Mucosa of rectum (tissue), 2 donors: Measurements from ENCODE around the gene LAGE3.

Experiments
- H3K27ac ChIP-seq, 2 donors: one replicate each; pipeline ENCODE4 v1.7.0; 2013; ENCODE audit warnings: inconsistent platforms in 2 of 2, low read depth in 2 of 2, low read length in 2 of 2
- H3K27me3 ChIP-seq, 2 donors: one replicate each; pipeline ENCODE4 v1.7.0; 2013; ENCODE audit warnings: low read length in 2 of 2; ENCODE audit not compliant: control insufficient read depth in 2 of 2, insufficient read depth in 2 of 2
- H3K36me3 ChIP-seq, 2 donors: one replicate each; pipeline ENCODE4 v1.7.0; 2013; ENCODE audit warnings: low read length in 2 of 2; ENCODE audit not compliant: control insufficient read depth in 2 of 2, insufficient read depth in 2 of 2
- H3K4me1 ChIP-seq, 2 donors: one replicate each; pipeline ENCODE4 v1.7.0; 2013; ENCODE audit warnings: low read length in 2 of 2, mild to moderate bottlenecking in 1 of 2; ENCODE audit not compliant: control insufficient read depth in 2 of 2, insufficient read depth in 2 of 2
- H3K4me3 ChIP-seq, 2 donors: one replicate each; pipeline ENCODE4 v1.7.0; 2013; ENCODE audit warnings: low read length in 2 of 2
- H3K9ac ChIP-seq, 2 donors: one replicate each; pipeline ENCODE4 v1.7.0; 2013; ENCODE audit warnings: low read length in 2 of 2, low read depth in 1 of 2, mild to moderate bottlenecking in 1 of 2
- H3K9me3 ChIP-seq, 2 donors: one replicate each; pipeline ENCODE4 v1.7.0; 2013; ENCODE audit warnings: low read length in 2 of 2; ENCODE audit not compliant: control insufficient read depth in 2 of 2
- donor health status: healthy.
- donor health status: Normal muscosa, but diverticular disease.

The LAGE3 gene

DNA sequence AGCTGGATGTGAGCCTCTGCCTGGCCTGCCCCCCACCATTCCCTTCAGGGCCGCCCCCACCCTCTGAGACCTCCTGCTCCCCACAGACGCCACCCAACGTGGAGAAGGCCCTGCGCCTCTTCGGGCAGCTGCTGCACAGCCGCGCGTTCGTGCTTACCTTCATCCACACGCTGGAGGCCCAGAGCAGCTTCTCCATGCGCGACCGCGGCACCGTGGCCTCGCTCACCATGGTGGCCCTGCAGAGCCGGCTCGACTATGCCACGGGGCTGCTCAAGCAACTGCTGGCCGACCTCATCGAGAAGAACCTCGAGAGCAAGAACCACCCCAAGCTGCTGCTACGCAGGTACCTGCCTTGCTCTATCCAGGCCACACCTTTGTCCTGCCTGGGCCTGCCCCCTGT, 10.9 kb downstream of the LAGE3 start:
- peaks cover 0 to 2% of the 10 kb centered on the region in 2 donors for H3K4me1 ChIP-seq
- H3K9me3 ChIP-seq, result no peaks in the 10 kb centered on the region
- H3K27ac ChIP-seq, result no peak overlapping the region
- H3K4me3 ChIP-seq, result no peak overlapping the region
- peaks cover 0 to 23% of the 10 kb centered on the region in 2 donors for H3K36me3 ChIP-seq
- H3K9ac ChIP-seq, result no peak overlapping the region
- no peaks in the 10 kb centered on the region for H3K27me3 ChIP-seq

- H3K4me3 ChIP-seq, result no peak overlapping the region
- no peaks in the 10 kb centered on the region for H3K27me3 ChIP-seq
- H3K9ac ChIP-seq, result no peak overlapping the region
- H3K9me3 ChIP-seq, result no peaks in the 10 kb centered on the region
- peaks cover 0 to 23% of the 10 kb centered on the region in 2 donors for H3K36me3 ChIP-seq
- peaks cover 0 to 2% of the 10 kb centered on the region in 2 donors for H3K4me1 ChIP-seq
- H3K27ac ChIP-seq, result no peak overlapping the region
These were observed 11.5 kb downstream of the LAGE3 start for GRCh38 chrX:154467556-154467955.

DNA sequence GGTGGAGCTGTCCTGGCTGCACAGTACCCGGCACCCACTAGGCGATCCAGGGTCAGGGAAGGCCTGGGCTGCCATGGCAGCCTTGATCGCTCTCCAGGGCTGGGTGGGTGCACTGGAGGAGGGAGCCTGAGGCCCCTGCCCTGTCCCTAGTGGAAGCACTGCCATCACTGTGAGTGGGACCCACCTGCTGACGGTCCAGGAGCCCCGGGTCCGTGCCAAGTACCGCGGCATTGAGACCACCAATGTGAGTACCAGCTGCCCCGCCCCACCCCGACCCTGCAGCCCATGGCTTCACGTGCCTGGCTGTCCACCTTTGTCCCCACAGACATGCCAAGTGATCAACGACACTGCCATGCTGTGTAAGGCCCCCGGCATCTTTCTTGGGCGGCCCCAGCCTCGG, 12.2 kb downstream of the LAGE3 start:
- H3K4me3 ChIP-seq, result no peak overlapping the region
- peaks cover 0 to 23% of the 10 kb centered on the region in 2 donors for H3K36me3 ChIP-seq
- H3K9ac ChIP-seq, result no peak overlapping the region
- H3K4me1 ChIP-seq, result peaks cover 0 to under 1% of the 10 kb centered on the region in 2 donors
- H3K9me3 ChIP-seq, result no peaks in the 10 kb centered on the region
- no peaks in the 10 kb centered on the region for H3K27me3 ChIP-seq
- no peak overlapping the region for H3K27ac ChIP-seq

DNA sequence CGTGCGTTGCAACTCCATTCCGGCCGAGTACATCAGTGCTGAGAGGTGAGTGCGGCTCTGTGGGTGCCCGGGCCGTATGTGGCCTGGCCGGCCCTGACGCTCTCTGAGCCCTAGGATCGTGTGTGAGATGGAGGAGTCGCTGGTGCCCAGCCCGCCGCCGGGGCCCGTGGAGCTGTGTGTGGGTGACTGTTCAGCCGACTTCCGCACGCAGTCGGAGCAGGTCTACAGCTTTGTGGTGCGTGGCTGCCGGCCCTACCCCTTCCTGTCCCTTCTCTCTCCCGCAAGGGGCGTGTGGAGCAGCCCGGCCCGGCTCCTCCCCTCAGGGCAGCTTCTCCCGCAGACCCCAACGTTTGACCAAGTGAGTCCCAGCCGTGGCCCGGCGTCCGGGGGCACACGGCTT, 13.0 kb downstream of the LAGE3 start:
- Histone ChIP-seq H3K4me3 (no peak overlapping the region), H3K36me3 (peaks cover 0 to 19% of the 10 kb centered on the region in 2 donors), H3K27ac (no peak overlapping the region)

DNA sequence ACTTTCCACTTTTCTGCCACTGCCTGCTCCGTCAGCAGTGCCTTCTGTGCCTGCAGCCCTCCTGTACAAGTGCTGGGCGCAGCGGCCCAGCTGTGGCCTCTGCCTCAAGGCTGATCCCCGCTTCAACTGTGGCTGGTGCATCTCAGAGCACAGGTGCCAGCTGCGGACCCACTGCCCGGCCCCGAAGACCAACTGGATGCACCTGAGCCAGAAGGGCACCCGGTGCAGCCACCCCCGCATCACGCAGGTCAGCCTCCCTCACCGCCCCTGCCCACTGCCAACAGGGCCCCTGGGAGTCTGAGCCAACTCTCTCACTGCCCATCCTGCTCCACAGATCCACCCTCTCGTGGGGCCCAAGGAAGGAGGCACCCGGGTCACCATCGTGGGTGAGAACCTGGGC, 13.5 kb downstream of the LAGE3 start:
- H3K9ac ChIP-seq, result no peak overlapping the region
- H3K36me3 ChIP-seq, result peaks cover 0 to 20% of the 10 kb centered on the region in 2 donors
- H3K27me3 ChIP-seq, result no peaks in the 10 kb centered on the region
- no peak overlapping the region for H3K27ac ChIP-seq
- H3K4me1 ChIP-seq, result no peaks in the 10 kb centered on the region
- no peak overlapping the region for H3K4me3 ChIP-seq
- no peaks in the 10 kb centered on the region for H3K9me3 ChIP-seq

More for the DNA sequence above, 13.0 kb downstream of the LAGE3 start:
- Histone ChIP-seq H3K9ac (no peak overlapping the region), H3K27me3 (no peaks in the 10 kb centered on the region), H3K4me1 (no peaks in the 10 kb centered on the region), H3K9me3 (no peaks in the 10 kb centered on the region)

GRCh38 chrX:154464806-154465365, 14.2 kb downstream of the LAGE3 start:
- Histone ChIP-seq H3K27ac (no peak overlapping the region), H3K36me3 (peaks cover 0 to 15% of the 10 kb centered on the region in 2 donors), H3K4me1 (no peaks in the 10 kb centered on the region), H3K27me3 (no peaks in the 10 kb centered on the region), H3K4me3 (no peak overlapping the region), H3K9me3 (no peaks in the 10 kb centered on the region), H3K9ac (no peak overlapping the region)

DNA sequence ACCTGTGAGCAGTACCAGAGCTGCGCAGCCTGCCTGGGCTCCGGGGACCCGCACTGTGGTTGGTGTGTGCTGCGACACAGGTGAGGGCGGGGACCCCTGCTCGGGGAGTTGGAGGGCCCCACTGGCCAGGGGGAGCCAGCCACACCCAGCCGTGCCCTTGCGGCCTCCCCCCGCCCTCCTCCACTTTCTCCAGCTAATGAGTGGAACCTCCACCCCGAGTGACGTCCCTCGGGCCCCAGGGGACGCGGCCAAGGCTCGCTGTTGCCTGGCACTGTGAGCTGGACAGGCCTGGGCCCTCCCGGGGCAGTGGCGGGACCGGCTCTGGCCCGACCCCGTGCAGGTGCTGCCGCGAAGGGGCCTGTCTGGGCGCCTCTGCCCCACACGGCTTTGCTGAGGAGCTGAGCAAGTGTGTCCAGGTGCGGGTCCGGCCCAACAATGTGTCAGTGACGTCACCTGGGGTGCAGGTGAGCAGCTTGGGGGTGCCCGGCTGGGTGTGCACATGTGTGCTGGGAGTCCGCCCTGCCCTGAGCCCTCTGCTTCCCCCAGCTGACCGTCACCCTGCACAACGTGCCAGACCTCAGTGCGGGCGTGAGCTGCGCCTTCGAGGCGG, 15.4 kb downstream of the LAGE3 start:
- no peak overlapping the region for H3K27ac ChIP-seq
- no peaks in the 10 kb centered on the region for H3K27me3 ChIP-seq
- no peak overlapping the region for H3K9ac ChIP-seq
- H3K36me3 ChIP-seq, result peaks cover 0 to 14% of the 10 kb centered on the region in 2 donors
- peaks cover 5 to 6% of the 10 kb centered on the region in 2 donors for H3K4me1 ChIP-seq
- H3K4me3 ChIP-seq, result no peak overlapping the region
- no peaks in the 10 kb centered on the region for H3K9me3 ChIP-seq

DNA sequence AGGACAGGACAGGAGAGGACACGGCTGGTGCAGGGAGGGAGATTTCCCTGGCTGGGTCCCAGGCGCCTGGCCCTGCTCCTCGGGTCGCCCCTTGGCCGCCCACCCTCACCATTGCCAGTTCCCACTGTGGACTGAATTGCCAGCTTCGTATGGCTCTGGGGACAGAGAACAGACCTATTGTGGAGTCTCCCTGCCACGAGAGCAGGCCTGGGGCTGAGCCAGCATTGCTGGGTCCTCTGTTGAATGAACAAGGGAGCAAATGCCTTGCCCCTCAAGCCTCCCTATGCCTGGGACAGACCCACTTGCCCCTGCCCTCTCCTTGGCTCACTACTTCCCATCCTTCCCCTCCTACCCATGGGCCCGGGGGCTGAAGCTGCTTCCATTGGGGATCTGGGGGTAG, 16.7 kb downstream of the LAGE3 start:
- H3K27ac ChIP-seq, result no peak overlapping the region
- H3K36me3 ChIP-seq, result peaks cover 0 to 11% of the 10 kb centered on the region in 2 donors

DNA sequence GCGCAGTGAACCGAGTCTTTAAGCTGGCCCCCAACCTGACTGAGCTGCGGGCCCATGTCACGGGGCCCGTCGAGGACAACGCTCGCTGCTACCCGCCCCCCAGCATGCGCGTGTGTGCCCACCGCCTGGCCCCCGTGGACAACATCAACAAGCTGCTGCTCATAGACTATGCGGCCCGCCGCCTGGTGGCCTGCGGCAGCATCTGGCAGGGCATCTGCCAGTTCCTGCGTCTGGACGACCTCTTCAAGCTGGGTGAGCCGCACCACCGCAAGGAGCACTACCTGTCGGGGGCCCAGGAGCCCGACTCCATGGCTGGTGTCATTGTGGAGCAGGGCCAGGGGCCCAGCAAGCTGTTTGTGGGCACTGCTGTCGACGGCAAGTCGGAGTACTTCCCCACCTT, 18.8 kb downstream of the LAGE3 start:
- Histone ChIP-seq H3K9me3 (no peaks in the 10 kb centered on the region), H3K36me3 (peaks cover 0 to 11% of the 10 kb centered on the region in 2 donors), H3K27ac (no peak overlapping the region), H3K4me1 (peaks cover 5 to 6% of the 10 kb centered on the region in 2 donors), H3K9ac (no peak overlapping the region), H3K27me3 (no peaks in the 10 kb centered on the region), H3K4me3 (no peak overlapping the region)

More for the DNA sequence above, 16.7 kb downstream of the LAGE3 start:
- no peaks in the 10 kb centered on the region for H3K9me3 ChIP-seq
- H3K4me3 ChIP-seq, result no peak overlapping the region
- no peak overlapping the region for H3K9ac ChIP-seq
- H3K27me3 ChIP-seq, result no peaks in the 10 kb centered on the region
- peaks cover 5 to 6% of the 10 kb centered on the region in 2 donors for H3K4me1 ChIP-seq

GRCh38 chrX:154459832-154460231, 19.2 kb downstream of the LAGE3 start:
- Histone ChIP-seq H3K4me1 (peaks cover 5 to 6% of the 10 kb centered on the region in 2 donors), H3K36me3 (peaks cover 0 to 11% of the 10 kb centered on the region in 2 donors), H3K27ac (no peak overlapping the region), H3K4me3 (no peak overlapping the region), H3K9ac (peak overlapping the region in 1 of 2 donors; percentile 21), H3K27me3 (no peaks in the 10 kb centered on the region), H3K9me3 (no peaks in the 10 kb centered on the region)
